ENCODE data around the gene C11orf42.

GRCh38 chr11:6224421-6224820, 19.1 kb downstream of the C11orf42 start:
- TF ChIP-seq POLR2A (IDR thresholded peaks at IDR 0.05) (no peak), CTCF (IDR thresholded peaks at IDR 0.05 in 4 of 5, conservative IDR thresholded peaks at IDR 0.05 in 1 of 5) (no peak)
